Measurements from ENCODE around the gene TYROBP.
"Not testable (repeated sequence)": the region's sequence is repeated elsewhere in the genome, so short reads cannot be mapped to it uniquely, and the experiment has no call there.

The TYROBP gene

GRCh38 chr19:35908010-35908441 lies at the start of gene TYROBP:
Gene TYROBP, minus strand, starts transcription at chr19:35908295. Its CDS starts 67 bp downstream, at chr19:35908228.
- ChIA-PET CTCF (no interaction called here), POLR2A (no interaction called here)
- TF ChIP-seq ELF4 (IDR thresholded peaks at IDR 0.05) (no peak), ZNF384 (IDR thresholded peaks at IDR 0.05) (no peak), BHLHE40 (IDR thresholded peaks at IDR 0.05; ENCODE audit: borderline replicate concordance) (no peak)
- DNase-seq (ENCODE audit: extremely low spot score): no peak

- POLR2A ChIA-PET; DNase-seq (ENCODE audit: extremely low spot score); CTCF ChIA-PET: not testable (repeated sequence)
Observed at GRCh38 chr19:35957411-35957810, 49.3 kb upstream of the TYROBP start.

- ChIA-PET CTCF (interaction anchor here (0.7 kb wide), 1 partner anchor 29 kb away, joined by 4 read pairs; no protein-coding TSS in a partner anchor), POLR2A (no interaction called here)
Observed at GRCh38 chr19:35955881-35956634, 48.0 kb upstream of the TYROBP start.

GRCh38 chr19:35949131-35949530 lies 41.0 kb upstream of the TYROBP start:
- TF ChIP-seq FOXA1 (IDR thresholded peaks at IDR 0.05): no peak
- no peak for TF ChIP-seq TARDBP (IDR thresholded peaks at IDR 0.05)
- TF ChIP-seq SUZ12 (IDR thresholded peaks at IDR 0.05): no peak
- TF ChIP-seq PKNOX1 (IDR thresholded peaks at IDR 0.05): no peak
- no peak for TF ChIP-seq HDGF (IDR thresholded peaks at IDR 0.05; ENCODE audit: borderline replicate concordance)
- no peak for TF ChIP-seq LEF1 (IDR thresholded peaks at IDR 0.05; ENCODE audit: borderline replicate concordance)
- TF ChIP-seq CTBP1 (IDR thresholded peaks at IDR 0.05; ENCODE audit: borderline replicate concordance): no peak
- TF ChIP-seq ELF4 (IDR thresholded peaks at IDR 0.05): no peak
- no peak for TF ChIP-seq SP1 (IDR thresholded peaks at IDR 0.05)
- no peak for TF ChIP-seq FOXM1 (IDR thresholded peaks at IDR 0.05; ENCODE audit: borderline replicate concordance)
- TF ChIP-seq L3MBTL2 (conservative IDR thresholded peaks at IDR 0.05): no peak
- no peak for TF ChIP-seq NFRKB (IDR thresholded peaks at IDR 0.05)
- TF ChIP-seq BHLHE40 (IDR thresholded peaks at IDR 0.05; ENCODE audit: borderline replicate concordance): no peak
- TF ChIP-seq FOXK2 (IDR thresholded peaks at IDR 0.05): no peak
- TF ChIP-seq ZNF384 (IDR thresholded peaks at IDR 0.05): no peak
- no peak for TF ChIP-seq ARNT (IDR thresholded peaks at IDR 0.05)
- POLR2A ChIA-PET: no interaction called here
- DNase-seq (ENCODE audit: extremely low spot score): no peak
- CTCF ChIA-PET: interaction anchor here (1.3 kb wide), 1 partner anchor 18 kb away, joined by 3 read pairs; no protein-coding TSS in a partner anchor

More at GRCh38 chr19:35955881-35956634, 48.0 kb upstream of the TYROBP start:
- no peak for TF ChIP-seq CTBP1 (IDR thresholded peaks at IDR 0.05; ENCODE audit: borderline replicate concordance)
- TF ChIP-seq NFRKB (IDR thresholded peaks at IDR 0.05): no peak
- no peak for TF ChIP-seq FOXM1 (IDR thresholded peaks at IDR 0.05; ENCODE audit: borderline replicate concordance)
- TF ChIP-seq BHLHE40 (IDR thresholded peaks at IDR 0.05; ENCODE audit: borderline replicate concordance): no peak
- TF ChIP-seq HDGF (IDR thresholded peaks at IDR 0.05; ENCODE audit: borderline replicate concordance): no peak
- TF ChIP-seq FOXA1 (IDR thresholded peaks at IDR 0.05): no peak
- no peak for TF ChIP-seq L3MBTL2 (conservative IDR thresholded peaks at IDR 0.05)
- no peak for TF ChIP-seq ARNT (IDR thresholded peaks at IDR 0.05)
- TF ChIP-seq PKNOX1 (IDR thresholded peaks at IDR 0.05): no peak
- TF ChIP-seq FOXK2 (IDR thresholded peaks at IDR 0.05): no peak
- TF ChIP-seq LEF1 (IDR thresholded peaks at IDR 0.05; ENCODE audit: borderline replicate concordance): no peak
- no peak for TF ChIP-seq SP1 (IDR thresholded peaks at IDR 0.05)
- no peak for TF ChIP-seq SUZ12 (IDR thresholded peaks at IDR 0.05)
- no peak for TF ChIP-seq ELF4 (IDR thresholded peaks at IDR 0.05)
- no peak for TF ChIP-seq TARDBP (IDR thresholded peaks at IDR 0.05)
- no peak for TF ChIP-seq ZNF384 (IDR thresholded peaks at IDR 0.05)
- no peak for DNase-seq (ENCODE audit: extremely low spot score)

- ChIA-PET POLR2A (interaction anchor here (0.9 to 1.0 kb wide), 2 partner anchors 30 to 107 kb away, joined by 3 read pairs; no protein-coding TSS in a partner anchor), CTCF (no interaction called here)
- no peak for DNase-seq (ENCODE audit: extremely low spot score)
- TF ChIP-seq ZNF384 (IDR thresholded peaks at IDR 0.05) (no peak), ARNT (IDR thresholded peaks at IDR 0.05) (no peak), LEF1 (IDR thresholded peaks at IDR 0.05; ENCODE audit: borderline replicate concordance) (no peak), ELF4 (IDR thresholded peaks at IDR 0.05) (no peak), NFRKB (IDR thresholded peaks at IDR 0.05) (no peak), FOXK2 (IDR thresholded peaks at IDR 0.05) (no peak), TARDBP (IDR thresholded peaks at IDR 0.05) (no peak)
Observed at GRCh38 chr19:35946203-35946602, 38.1 kb upstream of the TYROBP start.

GRCh38 chr19:35945121-35945790 lies 37.2 kb upstream of the TYROBP start:
- ChIA-PET POLR2A (interaction anchor here (1.0 kb wide), 1 partner anchor 108 kb away, joined by 3 read pairs; no protein-coding TSS in a partner anchor), CTCF (no interaction called here)
- no peak for DNase-seq (ENCODE audit: extremely low spot score)
- TF ChIP-seq ARNT (IDR thresholded peaks at IDR 0.05): no peak

GRCh38 chr19:35944556-35944955 lies 36.5 kb upstream of the TYROBP start:
- CTCF ChIA-PET: no interaction called here
- TF ChIP-seq HDGF (IDR thresholded peaks at IDR 0.05; ENCODE audit: borderline replicate concordance) (no peak), BHLHE40 (IDR thresholded peaks at IDR 0.05; ENCODE audit: borderline replicate concordance) (no peak), TARDBP (IDR thresholded peaks at IDR 0.05) (no peak), CTBP1 (IDR thresholded peaks at IDR 0.05; ENCODE audit: borderline replicate concordance) (no peak), NFRKB (IDR thresholded peaks at IDR 0.05) (no peak), L3MBTL2 (conservative IDR thresholded peaks at IDR 0.05) (no peak)
- POLR2A ChIA-PET: no interaction called here
- DNase-seq (ENCODE audit: extremely low spot score): no peak
